Measurements from ENCODE around the gene MYO1A. TPM values are rescaled to one million over a fixed set of nuclear protein-coding genes. Genes with fewer than 3 reads are reported as not detected.
A peak's percentile ranks its signal among the peaks of the same experiment; 100 is the strongest.

Gene MYO1A
- total and polyA plus RNA-seq, 10 of the 15 experiments (the other 5 are each of a cell fraction or from before 2014, with no cell fraction given), result 0.01 to 0.34 (median 0.15) TPM; not detected in 2

DNA sequence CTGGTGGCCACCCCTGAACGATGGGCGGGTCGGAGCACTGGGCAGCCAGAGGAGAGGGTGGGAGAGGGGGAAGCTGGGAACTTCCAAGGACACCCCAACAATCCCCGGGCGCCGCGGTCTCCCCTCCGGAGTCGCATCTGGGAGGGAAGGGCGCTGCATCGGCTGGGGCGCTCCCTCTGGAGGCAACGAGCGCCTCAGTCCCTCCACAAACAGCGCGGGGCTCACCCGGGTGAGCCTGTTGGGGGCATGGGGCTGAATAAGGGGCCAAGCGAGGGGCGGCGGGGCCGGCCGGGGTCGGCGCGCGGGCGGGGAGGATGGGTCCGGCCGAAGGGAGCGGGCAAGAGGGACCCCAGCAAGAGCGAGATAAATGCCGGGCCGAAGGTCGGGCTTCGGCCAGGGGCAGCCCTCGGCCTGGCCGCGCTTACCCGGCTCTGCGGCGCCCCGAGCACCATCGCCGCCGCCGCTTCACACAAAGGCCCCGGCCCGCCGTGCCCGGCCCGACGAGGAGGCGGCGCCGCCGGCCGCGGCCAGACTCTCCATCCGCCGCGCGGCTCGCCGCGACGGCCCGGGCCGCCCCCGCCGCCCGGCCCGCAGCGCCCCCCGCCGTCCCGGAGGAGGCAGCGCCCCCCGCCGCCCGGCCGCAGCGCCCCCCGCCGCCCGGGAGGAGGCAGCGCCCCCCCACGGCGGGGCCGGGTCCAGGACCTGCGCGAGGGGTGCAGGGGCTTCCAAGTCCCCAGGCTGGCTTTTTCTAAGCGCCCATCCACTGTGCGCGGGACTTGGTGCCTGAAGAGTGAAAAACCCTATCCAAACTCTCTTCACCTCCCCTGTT is 43.7 kb downstream of the MYO1A start, which contains the start of gene ZBTB39:
Gene ZBTB39, minus strand, starts transcription at position 567 of the 829 bp plus-strand sequence. CDS start 1,629 bp downstream, outside the sequence.
- ATAC-seq (peak; percentile 82), DNase-seq (ENCODE audit: low read depth, low spot score) (no peak), FAIRE-seq (no peak)
- ChIA-PET CTCF (interaction anchor here (0.6 to 12.1 kb wide), 21 partner anchors 10 to 280 kb away, joined by 3 to 177 read pairs (median 5); partner anchors contain the start of genes HSD17B6, PRIM1 and STAT6), SMC1A (ENCODE audit: uncharacterized antibody, unreplicated experiment) (interaction anchor here (1.7 to 12.3 kb wide), 4 partner anchors 18 to 247 kb away, joined by 4 to 125 read pairs (median 32); partner anchors contain the start of genes HSD17B6 and STAT6), RAD21 (ENCODE audit: unreplicated experiment) (interaction anchor here (1.1 to 5.8 kb wide), 3 partner anchors 59 to 106 kb away, joined by 3 to 44 read pairs (median 20); partner anchors contain the start of gene STAT6), POLR2A (interaction anchor here (1.1 to 1.2 kb wide), 2 partner anchors 105 to 106 kb away, joined by 3 to 5 read pairs; partner anchors contain the start of gene STAT6)
- in situ Hi-C loops (cut with MboI) (no loop called here), intact Hi-C loops (cut with micrococcal nuclease; ENCODE audit: unreplicated experiment) (no loop called here)
- Histone ChIP-seq H3K4me2 (ENCODE audit: control insufficient read depth, insufficient read depth) (peak within 1 kb of the TSS; percentile 72), H3K4me3 (peak within 1 kb of the TSS; percentile 93), H3K36me3 (ENCODE audit: control insufficient read depth in 2 of 2, insufficient read depth in 2 of 2, low read length in 1 of 2) (peaks cover 1 to 6% of the 10 kb centered on the region in 2 experiments; a peak in 1 of 4 replicates), H2AFZ (ENCODE audit: control insufficient read depth, low read depth, low read length) (peak within 1 kb of the TSS; percentile 62), H3K27ac (ENCODE audit: control insufficient read depth, insufficient read depth) (peak within 1 kb of the TSS; percentile 28; the same call in 1 of the 2 replicates), H3K4me1 (ENCODE audit: control insufficient read depth, insufficient read depth, low read length) (peaks cover 10% of the 10 kb centered on the region), H3K9me3 (replicated peaks; ENCODE audit: control insufficient read depth, insufficient read depth, low read length) (no peaks in the 10 kb centered on the region), H3K9ac (ENCODE audit: control insufficient read depth, insufficient read depth, low read length) (peak within 1 kb of the TSS; percentile 81), H4K20me1 (ENCODE audit: control insufficient read depth, insufficient read depth) (no peaks in the 10 kb centered on the region), H3K27me3 (replicated peaks in 1 of 2; ENCODE audit: control insufficient read depth in 2 of 2, insufficient read depth in 2 of 2, low read length in 1 of 2) (no peaks in the 10 kb centered on the region), H3K79me2 (ENCODE audit: control insufficient read depth, insufficient read depth, low read length) (peaks cover 6% of the 10 kb centered on the region)
- no TSS peak for BruUV-seq (replicated peaks)
- under 1% methylated on average over 40 of the region's 94 CpGs for WGBS (ENCODE audit: insufficient coverage, insufficient replicate concordance, low lambda C conversion rate, missing lambda C conversion rate)
- TF ChIP-seq RELA (IDR thresholded peaks at IDR 0.05; ENCODE audit: borderline replicate concordance, partially characterized antibody) (no peak), KAT2A (conservative IDR thresholded peaks at IDR 0.05; ENCODE audit: control insufficient read depth, low read depth, low read length) (no peak), ZSCAN29 (IDR thresholded peaks at IDR 0.05) (no peak), FOXM1 (IDR thresholded peaks at IDR 0.05; ENCODE audit: low read depth, low read length) (peak; percentile 72), EGR1 (IDR thresholded peaks at IDR 0.05; ENCODE audit: borderline replicate concordance in 1 of 2, low read depth in 2 of 2, low read length in 2 of 2) (peak in 1 of 2 experiments; percentile 79; a peak in 2 of 3 replicates), CHD1 (IDR thresholded peaks at IDR 0.05; ENCODE audit: low read depth, low read length) (no peak), POLR2A (IDR thresholded peaks at IDR 0.05; ENCODE audit: low read depth, low read length) (peak; percentile 79), CHD2 (IDR thresholded peaks at IDR 0.05; ENCODE audit: borderline replicate concordance, low read depth, low read length) (no peak), MXI1 (IDR thresholded peaks at IDR 0.05; ENCODE audit: low read depth, low read length) (no peak), SRF (IDR thresholded peaks at IDR 0.05; ENCODE audit: low read depth in 2 of 2, low read length in 2 of 2) (peak in 1 of 2 experiments; percentile 1; a peak in 1 of 4 replicates), JUND (IDR thresholded peaks at IDR 0.05; ENCODE audit: low read depth, low read length) (no peak), KDM1A (IDR thresholded peaks at IDR 0.05; ENCODE audit: borderline replicate concordance) (no peak), BACH1 (IDR thresholded peaks at IDR 0.05; ENCODE audit: borderline replicate concordance) (peak; percentile 54; the same call in 1 of the 2 replicates), SPI1 (IDR thresholded peaks at IDR 0.05; ENCODE audit: borderline replicate concordance, insufficient read depth, low read depth, low read length) (no peak), ESRRA (IDR thresholded peaks at IDR 0.05; ENCODE audit: low read length) (no peak), EZH2 (IDR thresholded peaks at IDR 0.05; ENCODE audit: borderline replicate concordance, control insufficient read depth, low read depth, low read length) (no peak)
- TF ChIP-seq, protein P1, sequence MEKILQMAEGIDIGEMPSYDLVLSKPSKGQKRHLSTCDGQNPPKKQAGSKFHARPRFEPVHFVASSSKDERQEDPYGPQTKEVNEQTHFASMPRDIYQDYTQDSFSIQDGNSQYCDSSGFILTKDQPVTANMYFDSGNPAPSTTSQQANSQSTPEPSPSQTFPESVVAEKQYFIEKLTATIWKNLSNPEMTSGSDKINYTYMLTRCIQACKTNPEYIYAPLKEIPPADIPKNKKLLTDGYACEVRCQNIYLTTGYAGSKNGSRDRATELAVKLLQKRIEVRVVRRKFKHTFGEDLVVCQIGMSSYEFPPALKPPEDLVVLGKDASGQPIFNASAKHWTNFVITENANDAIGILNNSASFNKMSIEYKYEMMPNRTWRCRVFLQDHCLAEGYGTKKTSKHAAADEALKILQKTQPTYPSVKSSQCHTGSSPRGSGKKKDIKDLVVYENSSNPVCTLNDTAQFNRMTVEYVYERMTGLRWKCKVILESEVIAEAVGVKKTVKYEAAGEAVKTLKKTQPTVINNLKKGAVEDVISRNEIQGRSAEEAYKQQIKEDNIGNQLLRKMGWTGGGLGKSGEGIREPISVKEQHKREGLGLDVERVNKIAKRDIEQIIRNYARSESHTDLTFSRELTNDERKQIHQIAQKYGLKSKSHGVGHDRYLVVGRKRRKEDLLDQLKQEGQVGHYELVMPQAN (conservative IDR thresholded peaks at IDR 0.05), result 0 out of 2 replicates have a peak, but pooled peaks have one; percentile 53
- TF ChIP-seq, protein P2, sequence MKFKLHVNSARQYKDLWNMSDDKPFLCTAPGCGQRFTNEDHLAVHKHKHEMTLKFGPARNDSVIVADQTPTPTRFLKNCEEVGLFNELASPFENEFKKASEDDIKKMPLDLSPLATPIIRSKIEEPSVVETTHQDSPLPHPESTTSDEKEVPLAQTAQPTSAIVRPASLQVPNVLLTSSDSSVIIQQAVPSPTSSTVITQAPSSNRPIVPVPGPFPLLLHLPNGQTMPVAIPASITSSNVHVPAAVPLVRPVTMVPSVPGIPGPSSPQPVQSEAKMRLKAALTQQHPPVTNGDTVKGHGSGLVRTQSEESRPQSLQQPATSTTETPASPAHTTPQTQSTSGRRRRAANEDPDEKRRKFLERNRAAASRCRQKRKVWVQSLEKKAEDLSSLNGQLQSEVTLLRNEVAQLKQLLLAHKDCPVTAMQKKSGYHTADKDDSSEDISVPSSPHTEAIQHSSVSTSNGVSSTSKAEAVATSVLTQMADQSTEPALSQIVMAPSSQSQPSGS (IDR thresholded peaks at IDR 0.05; ENCODE audit: low read length), result no peak

Measured in GM12878 (cell line).